ENCODE measurements around the gene CEMIP2. TPM values are rescaled to one million over a fixed set of nuclear protein-coding genes. Genes with fewer than 3 reads are reported as not detected.
A peak's percentile ranks its signal among the peaks of the same experiment; 100 is the strongest.

The CEMIP2 gene
- total and polyA plus RNA-seq, 2 of the 13 experiments (the other 11 are each of a cell fraction or from before 2014, with no cell fraction given) = 94.3 to 128 TPM

GRCh38 chr9:71758785-71759184, 9.5 kb downstream of the CEMIP2 start (continued):
- TF ChIP-seq REST (IDR thresholded peaks at IDR 0.05; ENCODE audit: borderline replicate concordance in 1 of 2, low read depth in 1 of 2, low read length in 2 of 2) (no peak), FOXA1 (IDR thresholded peaks at IDR 0.05) (peak; percentile 82), FOXA1 (CRISPR knock-in tag; IDR thresholded peaks at IDR 0.05) (peak; percentile 81), ZNF253 (CRISPR knock-in tag; IDR thresholded peaks at IDR 0.05; ENCODE audit: borderline replicate concordance) (no peak), IRF1 (CRISPR knock-in tag; IDR thresholded peaks at IDR 0.05; ENCODE audit: low read depth) (no peak), ZSCAN29 (CRISPR knock-in tag; conservative IDR thresholded peaks at IDR 0.05) (no peak), ZNF558 (CRISPR knock-in tag; IDR thresholded peaks at IDR 0.05; ENCODE audit: borderline replicate concordance) (no peak), ZNF7 (CRISPR knock-in tag; IDR thresholded peaks at IDR 0.05) (no peak), MYNN (CRISPR knock-in tag; IDR thresholded peaks at IDR 0.05; ENCODE audit: low read depth) (no peak), MBNL3 (CRISPR knock-in tag; conservative IDR thresholded peaks at IDR 0.05) (no peak), RBAK (CRISPR knock-in tag; IDR thresholded peaks at IDR 0.05) (no peak), ZNF577 (CRISPR knock-in tag; IDR thresholded peaks at IDR 0.05; ENCODE audit: borderline replicate concordance, low read depth) (no peak), HMG20A (CRISPR knock-in tag; IDR thresholded peaks at IDR 0.05; ENCODE audit: borderline replicate concordance) (peak; percentile 82; the same call in 1 of the 2 replicates), ZNF367 (CRISPR knock-in tag; IDR thresholded peaks at IDR 0.05; ENCODE audit: borderline replicate concordance) (no peak), KDM5A (IDR thresholded peaks at IDR 0.05; ENCODE audit: borderline replicate concordance, low read length) (peak; percentile 24; the same call in 1 of the 2 replicates), ZNF34 (CRISPR knock-in tag; IDR thresholded peaks at IDR 0.05; ENCODE audit: borderline replicate concordance) (no peak), GATAD1 (CRISPR knock-in tag; IDR thresholded peaks at IDR 0.05) (no peak), GATAD2A (CRISPR knock-in tag; IDR thresholded peaks at IDR 0.05) (peak; percentile 94), THAP11 (CRISPR knock-in tag; IDR thresholded peaks at IDR 0.05) (peak; percentile 42; the same call in 1 of the 2 replicates), HDAC2 (CRISPR knock-in tag; IDR thresholded peaks at IDR 0.05) (peak; percentile 64; the same call in 1 of the 2 replicates), SIX4 (CRISPR knock-in tag; IDR thresholded peaks at IDR 0.05) (peak; percentile 97), ARNT (IDR thresholded peaks at IDR 0.05) (no peak), RXRB (CRISPR knock-in tag; IDR thresholded peaks at IDR 0.05; ENCODE audit: borderline replicate concordance) (peak; percentile 71; the same call in 1 of the 2 replicates), HNRNPH1 (optimal IDR thresholded peaks at IDR 0.05; ENCODE audit: low read depth, low read length) (no peak), ZNF350 (CRISPR knock-in tag; IDR thresholded peaks at IDR 0.05; ENCODE audit: borderline replicate concordance, low read depth) (no peak), AGO2 (optimal IDR thresholded peaks at IDR 0.05; ENCODE audit: low read depth, low read length) (no peak), NCOR1 (IDR thresholded peaks at IDR 0.05; ENCODE audit: borderline replicate concordance, low read length) (peak; percentile 55; the same call in 1 of the 2 replicates), TOPORS (CRISPR knock-in tag; IDR thresholded peaks at IDR 0.05) (no peak)
